ENCODE results near the gene PEX5L. TPM values are rescaled to one million over a fixed set of nuclear protein-coding genes. Genes with fewer than 3 reads are reported as not detected.
A peak's percentile ranks its signal among the peaks of the same experiment; 100 is the strongest.

Gene PEX5L
- total and polyA plus RNA-seq, 2 experiments from 2014 or later: 6.3 to 7.0 TPM

DNA sequence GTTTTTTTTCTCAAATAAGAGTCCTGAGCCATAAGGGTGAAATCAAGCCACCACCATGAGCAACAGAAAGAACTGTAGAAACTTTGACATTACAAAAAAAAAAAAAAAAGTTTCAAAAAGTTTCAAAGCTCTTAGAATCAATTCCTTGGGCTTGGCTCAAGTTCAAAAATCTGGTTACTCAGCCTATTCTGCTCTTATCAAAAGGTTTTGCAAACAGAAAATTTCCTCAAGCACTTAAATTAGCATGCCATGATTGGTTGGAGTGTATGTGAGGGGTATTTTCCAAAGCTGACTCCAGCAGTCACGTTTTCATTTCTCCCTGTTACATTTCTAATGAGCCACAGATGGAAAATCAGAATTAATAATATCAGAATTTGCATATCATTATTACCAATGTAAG, 12.1 kb upstream of the PEX5L start:
- no peaks in the 10 kb centered on the region for H3K4me1 Mint-ChIP-seq
- no peaks in the 10 kb centered on the region for H3K36me3 Mint-ChIP-seq (ENCODE audit: low read depth)
- TF ChIP-seq CREB1 (CRISPR knock-in tag; IDR thresholded peaks at IDR 0.05; ENCODE audit: low read depth): no peak
- no peak for TF ChIP-seq EZH2phosphoT487 (IDR thresholded peaks at IDR 0.05; ENCODE audit: unreplicated experiment)
- TF ChIP-seq ZNF331 (CRISPR knock-in tag; IDR thresholded peaks at IDR 0.05; ENCODE audit: low read depth): no peak
- TF ChIP-seq POLR2AphosphoS5 (IDR thresholded peaks at IDR 0.05; ENCODE audit: low read depth): no peak
- TF ChIP-seq, protein P1, sequence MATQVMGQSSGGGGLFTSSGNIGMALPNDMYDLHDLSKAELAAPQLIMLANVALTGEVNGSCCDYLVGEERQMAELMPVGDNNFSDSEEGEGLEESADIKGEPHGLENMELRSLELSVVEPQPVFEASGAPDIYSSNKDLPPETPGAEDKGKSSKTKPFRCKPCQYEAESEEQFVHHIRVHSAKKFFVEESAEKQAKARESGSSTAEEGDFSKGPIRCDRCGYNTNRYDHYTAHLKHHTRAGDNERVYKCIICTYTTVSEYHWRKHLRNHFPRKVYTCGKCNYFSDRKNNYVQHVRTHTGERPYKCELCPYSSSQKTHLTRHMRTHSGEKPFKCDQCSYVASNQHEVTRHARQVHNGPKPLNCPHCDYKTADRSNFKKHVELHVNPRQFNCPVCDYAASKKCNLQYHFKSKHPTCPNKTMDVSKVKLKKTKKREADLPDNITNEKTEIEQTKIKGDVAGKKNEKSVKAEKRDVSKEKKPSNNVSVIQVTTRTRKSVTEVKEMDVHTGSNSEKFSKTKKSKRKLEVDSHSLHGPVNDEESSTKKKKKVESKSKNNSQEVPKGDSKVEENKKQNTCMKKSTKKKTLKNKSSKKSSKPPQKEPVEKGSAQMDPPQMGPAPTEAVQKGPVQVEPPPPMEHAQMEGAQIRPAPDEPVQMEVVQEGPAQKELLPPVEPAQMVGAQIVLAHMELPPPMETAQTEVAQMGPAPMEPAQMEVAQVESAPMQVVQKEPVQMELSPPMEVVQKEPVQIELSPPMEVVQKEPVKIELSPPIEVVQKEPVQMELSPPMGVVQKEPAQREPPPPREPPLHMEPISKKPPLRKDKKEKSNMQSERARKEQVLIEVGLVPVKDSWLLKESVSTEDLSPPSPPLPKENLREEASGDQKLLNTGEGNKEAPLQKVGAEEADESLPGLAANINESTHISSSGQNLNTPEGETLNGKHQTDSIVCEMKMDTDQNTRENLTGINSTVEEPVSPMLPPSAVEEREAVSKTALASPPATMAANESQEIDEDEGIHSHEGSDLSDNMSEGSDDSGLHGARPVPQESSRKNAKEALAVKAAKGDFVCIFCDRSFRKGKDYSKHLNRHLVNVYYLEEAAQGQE (IDR thresholded peaks at IDR 0.05; ENCODE audit: unreplicated experiment): no peak
- TF ChIP-seq STAT1 (IDR thresholded peaks at IDR 0.05; ENCODE audit: unreplicated experiment): no peak
- TF ChIP-seq, protein P2, sequence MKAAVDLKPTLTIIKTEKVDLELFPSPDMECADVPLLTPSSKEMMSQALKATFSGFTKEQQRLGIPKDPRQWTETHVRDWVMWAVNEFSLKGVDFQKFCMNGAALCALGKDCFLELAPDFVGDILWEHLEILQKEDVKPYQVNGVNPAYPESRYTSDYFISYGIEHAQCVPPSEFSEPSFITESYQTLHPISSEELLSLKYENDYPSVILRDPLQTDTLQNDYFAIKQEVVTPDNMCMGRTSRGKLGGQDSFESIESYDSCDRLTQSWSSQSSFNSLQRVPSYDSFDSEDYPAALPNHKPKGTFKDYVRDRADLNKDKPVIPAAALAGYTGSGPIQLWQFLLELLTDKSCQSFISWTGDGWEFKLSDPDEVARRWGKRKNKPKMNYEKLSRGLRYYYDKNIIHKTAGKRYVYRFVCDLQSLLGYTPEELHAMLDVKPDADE (IDR thresholded peaks at IDR 0.05): no peak
- TF ChIP-seq JUNB (IDR thresholded peaks at IDR 0.05; ENCODE audit: unreplicated experiment): no peak
- no peak for TF ChIP-seq NANOG (IDR thresholded peaks at IDR 0.05; ENCODE audit: borderline replicate concordance)
- TF ChIP-seq ZNF114 (CRISPR knock-in tag; IDR thresholded peaks at IDR 0.05): no peak
- TF ChIP-seq, protein P3, sequence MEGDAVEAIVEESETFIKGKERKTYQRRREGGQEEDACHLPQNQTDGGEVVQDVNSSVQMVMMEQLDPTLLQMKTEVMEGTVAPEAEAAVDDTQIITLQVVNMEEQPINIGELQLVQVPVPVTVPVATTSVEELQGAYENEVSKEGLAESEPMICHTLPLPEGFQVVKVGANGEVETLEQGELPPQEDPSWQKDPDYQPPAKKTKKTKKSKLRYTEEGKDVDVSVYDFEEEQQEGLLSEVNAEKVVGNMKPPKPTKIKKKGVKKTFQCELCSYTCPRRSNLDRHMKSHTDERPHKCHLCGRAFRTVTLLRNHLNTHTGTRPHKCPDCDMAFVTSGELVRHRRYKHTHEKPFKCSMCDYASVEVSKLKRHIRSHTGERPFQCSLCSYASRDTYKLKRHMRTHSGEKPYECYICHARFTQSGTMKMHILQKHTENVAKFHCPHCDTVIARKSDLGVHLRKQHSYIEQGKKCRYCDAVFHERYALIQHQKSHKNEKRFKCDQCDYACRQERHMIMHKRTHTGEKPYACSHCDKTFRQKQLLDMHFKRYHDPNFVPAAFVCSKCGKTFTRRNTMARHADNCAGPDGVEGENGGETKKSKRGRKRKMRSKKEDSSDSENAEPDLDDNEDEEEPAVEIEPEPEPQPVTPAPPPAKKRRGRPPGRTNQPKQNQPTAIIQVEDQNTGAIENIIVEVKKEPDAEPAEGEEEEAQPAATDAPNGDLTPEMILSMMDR (conservative IDR thresholded peaks at IDR 0.05; ENCODE audit: low read depth in 2 of 2): no peak
- TF ChIP-seq, protein P4, sequence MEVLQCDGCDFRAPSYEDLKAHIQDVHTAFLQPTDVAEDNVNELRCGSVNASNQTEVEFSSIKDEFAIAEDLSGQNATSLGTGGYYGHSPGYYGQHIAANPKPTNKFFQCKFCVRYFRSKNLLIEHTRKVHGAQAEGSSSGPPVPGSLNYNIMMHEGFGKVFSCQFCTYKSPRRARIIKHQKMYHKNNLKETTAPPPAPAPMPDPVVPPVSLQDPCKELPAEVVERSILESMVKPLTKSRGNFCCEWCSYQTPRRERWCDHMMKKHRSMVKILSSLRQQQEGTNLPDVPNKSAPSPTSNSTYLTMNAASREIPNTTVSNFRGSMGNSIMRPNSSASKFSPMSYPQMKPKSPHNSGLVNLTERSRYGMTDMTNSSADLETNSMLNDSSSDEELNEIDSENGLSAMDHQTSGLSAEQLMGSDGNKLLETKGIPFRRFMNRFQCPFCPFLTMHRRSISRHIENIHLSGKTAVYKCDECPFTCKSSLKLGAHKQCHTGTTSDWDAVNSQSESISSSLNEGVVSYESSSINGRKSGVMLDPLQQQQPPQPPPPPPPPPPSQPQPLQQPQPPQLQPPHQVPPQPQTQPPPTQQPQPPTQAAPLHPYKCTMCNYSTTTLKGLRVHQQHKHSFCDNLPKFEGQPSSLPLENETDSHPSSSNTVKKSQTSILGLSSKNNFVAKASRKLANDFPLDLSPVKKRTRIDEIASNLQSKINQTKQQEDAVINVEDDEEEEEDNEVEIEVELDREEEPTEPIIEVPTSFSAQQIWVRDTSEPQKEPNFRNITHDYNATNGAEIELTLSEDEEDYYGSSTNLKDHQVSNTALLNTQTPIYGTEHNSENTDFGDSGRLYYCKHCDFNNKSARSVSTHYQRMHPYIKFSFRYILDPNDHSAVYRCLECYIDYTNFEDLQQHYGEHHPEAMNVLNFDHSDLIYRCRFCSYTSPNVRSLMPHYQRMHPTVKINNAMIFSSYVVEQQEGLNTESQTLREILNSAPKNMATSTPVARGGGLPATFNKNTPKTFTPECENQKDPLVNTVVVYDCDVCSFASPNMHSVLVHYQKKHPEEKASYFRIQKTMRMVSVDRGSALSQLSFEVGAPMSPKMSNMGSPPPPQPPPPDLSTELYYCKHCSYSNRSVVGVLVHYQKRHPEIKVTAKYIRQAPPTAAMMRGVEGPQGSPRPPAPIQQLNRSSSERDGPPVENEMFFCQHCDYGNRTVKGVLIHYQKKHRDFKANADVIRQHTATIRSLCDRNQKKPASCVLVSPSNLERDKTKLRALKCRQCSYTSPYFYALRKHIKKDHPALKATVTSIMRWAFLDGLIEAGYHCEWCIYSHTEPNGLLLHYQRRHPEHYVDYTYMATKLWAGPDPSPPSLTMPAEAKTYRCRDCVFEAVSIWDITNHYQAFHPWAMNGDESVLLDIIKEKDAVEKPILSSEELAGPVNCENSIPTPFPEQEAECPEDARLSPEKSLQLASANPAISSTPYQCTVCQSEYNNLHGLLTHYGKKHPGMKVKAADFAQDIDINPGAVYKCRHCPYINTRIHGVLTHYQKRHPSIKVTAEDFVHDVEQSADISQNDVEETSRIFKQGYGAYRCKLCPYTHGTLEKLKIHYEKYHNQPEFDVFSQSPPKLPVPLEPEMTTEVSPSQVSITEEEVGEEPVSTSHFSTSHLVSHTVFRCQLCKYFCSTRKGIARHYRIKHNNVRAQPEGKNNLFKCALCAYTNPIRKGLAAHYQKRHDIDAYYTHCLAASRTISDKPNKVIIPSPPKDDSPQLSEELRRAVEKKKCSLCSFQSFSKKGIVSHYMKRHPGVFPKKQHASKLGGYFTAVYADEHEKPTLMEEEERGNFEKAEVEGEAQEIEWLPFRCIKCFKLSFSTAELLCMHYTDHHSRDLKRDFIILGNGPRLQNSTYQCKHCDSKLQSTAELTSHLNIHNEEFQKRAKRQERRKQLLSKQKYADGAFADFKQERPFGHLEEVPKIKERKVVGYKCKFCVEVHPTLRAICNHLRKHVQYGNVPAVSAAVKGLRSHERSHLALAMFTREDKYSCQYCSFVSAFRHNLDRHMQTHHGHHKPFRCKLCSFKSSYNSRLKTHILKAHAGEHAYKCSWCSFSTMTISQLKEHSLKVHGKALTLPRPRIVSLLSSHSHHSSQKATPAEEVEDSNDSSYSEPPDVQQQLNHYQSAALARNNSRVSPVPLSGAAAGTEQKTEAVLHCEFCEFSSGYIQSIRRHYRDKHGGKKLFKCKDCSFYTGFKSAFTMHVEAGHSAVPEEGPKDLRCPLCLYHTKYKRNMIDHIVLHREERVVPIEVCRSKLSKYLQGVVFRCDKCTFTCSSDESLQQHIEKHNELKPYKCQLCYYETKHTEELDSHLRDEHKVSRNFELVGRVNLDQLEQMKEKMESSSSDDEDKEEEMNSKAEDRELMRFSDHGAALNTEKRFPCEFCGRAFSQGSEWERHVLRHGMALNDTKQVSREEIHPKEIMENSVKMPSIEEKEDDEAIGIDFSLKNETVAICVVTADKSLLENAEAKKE (CRISPR knock-in tag; IDR thresholded peaks at IDR 0.05): no peak
- TF ChIP-seq EZH2 (IDR thresholded peaks at IDR 0.05; ENCODE audit: low read depth, unreplicated experiment): no peak

More for the DNA sequence above, 12.1 kb upstream of the PEX5L start:
- Histone ChIP-seq H3K27ac (ENCODE audit: low read depth) (no peak overlapping the region), H3K27me3 (ENCODE audit: insufficient read depth) (no peaks in the 10 kb centered on the region), H2AFZ (peak overlapping the region; percentile 86; the same call in 1 of the 2 replicates), H3K36me3 (ENCODE audit: insufficient read depth) (no peaks in the 10 kb centered on the region), H3K4me2 (no peak overlapping the region), H3K79me2 (replicated peaks; ENCODE audit: insufficient read depth) (no peaks in the 10 kb centered on the region), H3K9me2 (ENCODE audit: insufficient read depth) (no peaks in the 10 kb centered on the region), H3K4me3 (no peak overlapping the region), H3K4me1 (ENCODE audit: insufficient read depth) (no peaks in the 10 kb centered on the region), H4K20me1 (replicated peaks; ENCODE audit: insufficient read depth) (no peaks in the 10 kb centered on the region), H3F3A (replicated peaks; ENCODE audit: low read depth) (no peaks in the 10 kb centered on the region)
- DNase-seq (ENCODE audit: low spot score) (no peak), ATAC-seq (no peak)
- no peaks in the 10 kb centered on the region for H3K27me3 Mint-ChIP-seq (ENCODE audit: insufficient read depth, low read depth, poor library complexity)
- H3K27ac Mint-ChIP-seq: no peak overlapping the region
- H3K9me3 Mint-ChIP-seq: no peaks in the 10 kb centered on the region
- no peak overlapping the region for H3K4me3 Mint-ChIP-seq
